WI38 (cell line): ENCODE data around the gene ACSBG1.

Source experiments
- H3K4me3 ChIP-seq: 2 replicates; pipeline ENCODE4 v1.5.1; 2011; ENCODE audit warnings: low read depth, mild to moderate bottlenecking, control low read depth, low read length
- CTCF ChIP-seq: IDR thresholded peaks from 2 replicates; pipeline ENCODE4 v1.5.1; 2012; ENCODE audit warnings: low read depth, mild to moderate bottlenecking, control low read depth, low read length

Gene ACSBG1

GRCh38 chr15:78203346-78204225 lies 30.8 kb downstream of the ACSBG1 start:
- no peak for TF ChIP-seq CTCF

GRCh38 chr15:78201281-78202190 lies 32.8 kb downstream of the ACSBG1 start:
- TF ChIP-seq CTCF = no peak
- no peak overlapping the region for H3K4me3 ChIP-seq

More at GRCh38 chr15:78203346-78204225, 30.8 kb downstream of the ACSBG1 start:
- no peak overlapping the region for H3K4me3 ChIP-seq

GRCh38 chr15:78200276-78200930 lies 34.0 kb downstream of the ACSBG1 start:
- TF ChIP-seq CTCF = no peak
- no peak overlapping the region for H3K4me3 ChIP-seq

- TF ChIP-seq CTCF = no peak
- no peak overlapping the region for H3K4me3 ChIP-seq
Observed at GRCh38 chr15:78197632-78198031, 36.7 kb downstream of the ACSBG1 start.

GRCh38 chr15:78195735-78196201 lies 38.6 kb downstream of the ACSBG1 start:
- no peak overlapping the region for H3K4me3 ChIP-seq
- peak; percentile 49; the same call in 1 of the 2 replicates for TF ChIP-seq CTCF

- no peak overlapping the region for H3K4me3 ChIP-seq
- no peak for TF ChIP-seq CTCF
Observed at GRCh38 chr15:78194568-78194925, 39.8 kb downstream of the ACSBG1 start.
